ENCODE measurements around the gene XPC. TPM values are rescaled to one million over a fixed set of nuclear protein-coding genes. Genes with fewer than 3 reads are reported as not detected.

XPC gene
- total RNA-seq, 2 experiments from 2014 or later, result 22.7 to 38.6 TPM

GRCh38 chr3:14118400-14119381, 59.7 kb downstream of the XPC start:
- POLR2A ChIA-PET, result interaction anchor here (1.2 kb wide), 1 partner anchor 9 kb away, joined by 4 read pairs; no protein-coding TSS in a partner anchor
- Histone ChIP-seq H3K27ac (ENCODE audit: low read depth, low read length, poor library complexity, severe bottlenecking) (no peak overlapping the region), H3K4me3 (ENCODE audit: low read depth, low read length, poor library complexity, severe bottlenecking) (no peak overlapping the region), H4K20me1 (ENCODE audit: insufficient read depth, low read length) (no peaks in the 10 kb centered on the region), H3K36me3 (ENCODE audit: insufficient read depth, low read length) (peaks cover 86% of the 10 kb centered on the region), H3K79me2 (ENCODE audit: insufficient read depth, low read depth, low read length) (peaks cover 27% of the 10 kb centered on the region), H3K4me2 (ENCODE audit: low read length) (no peak overlapping the region), H2AFZ (ENCODE audit: low read length) (no peak overlapping the region), H3K9me3 (ENCODE audit: low read length) (no peaks in the 10 kb centered on the region), H3K9me2 (ENCODE audit: insufficient read depth, low read length) (no peaks in the 10 kb centered on the region), H3K4me1 (ENCODE audit: insufficient read depth, low read length, poor library complexity, severe bottlenecking) (peaks cover 18% of the 10 kb centered on the region)
- intact Hi-C loops (cut with micrococcal nuclease; ENCODE audit: unreplicated experiment), result no loop called here
- CTCF ChIA-PET (ENCODE audit: unreplicated experiment), result no interaction called here
- no peak for TF ChIP-seq CTCF (conservative IDR thresholded peaks at IDR 0.05; ENCODE audit: low read length)
- no peak for TF ChIP-seq EZH2phosphoT487 (IDR thresholded peaks at IDR 0.05; ENCODE audit: borderline replicate concordance, low read depth, low read length)
- DNase-seq (ENCODE audit: low spot score), result no peak
- BruUV-seq (replicated peaks), result no TSS peak

- Histone ChIP-seq H3K27ac (ENCODE audit: low read depth, low read length, poor library complexity, severe bottlenecking) (no peak overlapping the region), H3K4me3 (ENCODE audit: low read depth, low read length, poor library complexity, severe bottlenecking) (no peak overlapping the region), H4K20me1 (ENCODE audit: insufficient read depth, low read length) (no peaks in the 10 kb centered on the region), H3K36me3 (ENCODE audit: insufficient read depth, low read length) (peaks cover 96% of the 10 kb centered on the region), H3K9me2 (ENCODE audit: insufficient read depth, low read length) (no peaks in the 10 kb centered on the region), H2AFZ (ENCODE audit: low read length) (no peak overlapping the region), H3K79me2 (ENCODE audit: insufficient read depth, low read depth, low read length) (peaks cover 17% of the 10 kb centered on the region), H3K9me3 (ENCODE audit: low read length) (no peaks in the 10 kb centered on the region), H3K4me1 (ENCODE audit: insufficient read depth, low read length, poor library complexity, severe bottlenecking) (peaks cover 10% of the 10 kb centered on the region), H3K4me2 (ENCODE audit: low read length) (no peak overlapping the region)
- TF ChIP-seq CTCF (conservative IDR thresholded peaks at IDR 0.05; ENCODE audit: low read length) (no peak), EZH2phosphoT487 (IDR thresholded peaks at IDR 0.05; ENCODE audit: borderline replicate concordance, low read depth, low read length) (no peak)
- CTCF ChIA-PET (ENCODE audit: unreplicated experiment), result no interaction called here
- BruUV-seq (replicated peaks), result no TSS peak
- no peak for DNase-seq (ENCODE audit: low spot score)
- intact Hi-C loops (cut with micrococcal nuclease; ENCODE audit: unreplicated experiment), result no loop called here
- POLR2A ChIA-PET, result interaction anchor here (1.2 kb wide), 1 partner anchor 8 kb away, joined by 4 read pairs; no protein-coding TSS in a partner anchor
These were observed 60.7 kb downstream of the XPC start for GRCh38 chr3:14117468-14118399.

Measured in OCI-LY7 (cell line).